CD14-positive monocyte (primary cell): Measurements from ENCODE around the gene DCDC2. TPM values are rescaled to one million over a fixed set of nuclear protein-coding genes. Genes with fewer than 3 reads are reported as not detected.

Experiments
- DNase-seq, 3 donors: peaks; one replicate each; pipeline ENCODE4 v3.0.0-alpha.2; 2011 to 2022
- H2AFZ ChIP-seq: 2 replicates; pipeline ENCODE4 v1.6.0; 2012; ENCODE audit warnings: mild to moderate bottlenecking, low read depth, low read length, inconsistent platforms; ENCODE audit not compliant: insufficient read depth, poor library complexity, severe bottlenecking
- H3K27ac ChIP-seq, 2 donors: 1 replicate in 1 of 2; 2 replicates in 1 of 2; pipeline ENCODE4 v1.5.1; 2012 to 2013; ENCODE audit warnings: low read length in 2 of 2, control low read depth in 1 of 2, inconsistent platforms in 1 of 2, low read depth in 1 of 2, mild to moderate bottlenecking in 1 of 2
- H3K27me3 ChIP-seq, 2 donors: one replicate each; pipeline versions ENCODE4 v1.6.0 to v1.6.1; 2011 to 2013; ENCODE audit warnings: low read length in 2 of 2; ENCODE audit not compliant: control insufficient read depth in 2 of 2, insufficient read depth in 2 of 2
- H3K36me3 ChIP-seq, 2 donors: replicated peaks in 1 of 2; 1 replicate in 1 of 2; 2 replicates in 1 of 2; pipeline versions ENCODE4 v1.5.1 to v1.6.1; 2012 to 2013; ENCODE audit warnings: low read length in 2 of 2, control low read depth in 1 of 2, inconsistent platforms in 1 of 2, mild to moderate bottlenecking in 1 of 2; ENCODE audit not compliant: insufficient read depth in 2 of 2, control insufficient read depth in 1 of 2
- H3K4me1 ChIP-seq, 2 donors: 1 replicate in 1 of 2; 2 replicates in 1 of 2; pipeline versions ENCODE4 v1.5.1 to v1.6.1; 2012 to 2013; ENCODE audit warnings: low read length in 2 of 2, control low read depth in 1 of 2, inconsistent platforms in 1 of 2, mild to moderate bottlenecking in 1 of 2, moderate library complexity in 1 of 2; ENCODE audit not compliant: insufficient read depth in 2 of 2, control insufficient read depth in 1 of 2
- H3K4me2 ChIP-seq: replicated peaks from 2 replicates; pipeline ENCODE3; 2012; ENCODE audit warnings: low read length, moderate library complexity, mild to moderate bottlenecking; ENCODE audit not compliant: poor library complexity, severe bottlenecking; ENCODE audit errors: extremely low read depth
- H3K4me3 ChIP-seq, 3 experiments: fragments of 200-600 bp in 1 of 3; sonication (generic) in 1 of 3; replicated peaks in 1 of 3; 1 replicate in 2 of 3; 2 replicates in 1 of 3; pipeline ENCODE4 v1.5.1; 2011 to 2013; ENCODE audit warnings: low read length in 3 of 3, mild to moderate bottlenecking in 3 of 3, control low read depth in 2 of 3, low read depth in 2 of 3, inconsistent platforms in 1 of 3, moderate library complexity in 1 of 3
- H3K79me2 ChIP-seq: 2 replicates; pipeline ENCODE4 v1.6.0; 2012; ENCODE audit warnings: mild to moderate bottlenecking, control low read depth, inconsistent platforms, low read length, moderate library complexity; ENCODE audit not compliant: insufficient read depth
- H3K9ac ChIP-seq: 2 replicates; pipeline ENCODE4 v1.6.0; 2017; ENCODE audit warnings: low read length, mild to moderate bottlenecking; ENCODE audit not compliant: insufficient read depth, poor library complexity, severe bottlenecking
- H3K9me3 ChIP-seq, 2 donors: replicated peaks in 1 of 2; 1 replicate in 1 of 2; 2 replicates in 1 of 2; pipeline versions ENCODE4 v1.5.1 to v1.6.1; 2012 to 2013; ENCODE audit warnings: low read length in 2 of 2, control low read depth in 1 of 2; ENCODE audit not compliant: control insufficient read depth in 1 of 2, insufficient read depth in 1 of 2
- H4K20me1 ChIP-seq: 2 replicates; pipeline ENCODE4 v1.6.0; 2012; ENCODE audit warnings: mild to moderate bottlenecking, low read length, control low read depth, moderate library complexity; ENCODE audit not compliant: insufficient read depth
- H3K27ac Mint-ChIP-seq, 7 donors: one replicate each; pipeline ENCODE4 v1.8.0; 2020; ENCODE audit warnings: mild to moderate bottlenecking in 7 of 7, mixed read lengths in 7 of 7, moderate library complexity in 6 of 7, inconsistent platforms in 2 of 7
- H3K27me3 Mint-ChIP-seq, 3 donors: one replicate each; pipeline ENCODE4 v1.8.0; 2021 to 2022; ENCODE audit warnings: low read depth in 3 of 3, mild to moderate bottlenecking in 3 of 3, mixed read lengths in 3 of 3, moderate library complexity in 3 of 3, inconsistent platforms in 1 of 3
- H3K36me3 Mint-ChIP-seq, 2 donors: one replicate each; pipeline ENCODE4 v1.8.0; 2020; ENCODE audit warnings: mixed read lengths in 2 of 2, inconsistent platforms in 1 of 2, mild to moderate bottlenecking in 1 of 2
- H3K4me1 Mint-ChIP-seq: one replicate; pipeline ENCODE4 v1.8.0; 2020; ENCODE audit warnings: mild to moderate bottlenecking, mixed read lengths
- H3K4me3 Mint-ChIP-seq, 2 donors: one replicate each; pipeline ENCODE4 v1.8.0; 2020; ENCODE audit warnings: mild to moderate bottlenecking in 2 of 2, mixed read lengths in 2 of 2, moderate library complexity in 1 of 2
- H3K9me3 Mint-ChIP-seq, 7 donors: one replicate each; pipeline ENCODE4 v1.8.0; 2020 to 2022; ENCODE audit warnings: mixed read lengths in 7 of 7, mild to moderate bottlenecking in 6 of 7, moderate library complexity in 6 of 7, inconsistent platforms in 2 of 7
- WGBS: methylation state at CpG from one replicate; pipeline ENCODE4 v1.1.5; 2013; ENCODE audit warnings: missing lambda C conversion rate; ENCODE audit not compliant: insufficient coverage; 5-methylcytosine and 5-hydroxymethylcytosine counted together
- intact Hi-C, 2 donors: fragments of 100-400 bp; cut with micrococcal nuclease; formaldehyde crosslinking; loops; one replicate each; pipeline versions ENCODE4 v1.15.0 to v1.15.1; 2023
- polyA plus RNA-seq, 3 donors: library from polyadenylated mRNA; depleted of rRNA in 1 of 3; unstranded in 2 of 3; stranded (reverse) in 1 of 3; fragments of 300-500 nt in 2 of 3; fragments of >200 nt in 1 of 3; fragmentation: Illumina TruSeq in 2 of 3; gene quantifications; 1 replicate in 2 of 3; 2 replicates in 1 of 3; pipeline ENCODE4 v1.2.3, GENCODE V29; 2012 to 2021
- TF ChIP-seq, protein P1 (sequence below): fragments of 200-600 bp; IDR thresholded peaks from one replicate; pipeline ENCODE4 v1.8.0; 2022; ENCODE audit warnings: antibody characterized with exemption, mild to moderate bottlenecking

DCDC2 gene
- polyA plus RNA-seq, 3 donors, result not detected

DNA sequence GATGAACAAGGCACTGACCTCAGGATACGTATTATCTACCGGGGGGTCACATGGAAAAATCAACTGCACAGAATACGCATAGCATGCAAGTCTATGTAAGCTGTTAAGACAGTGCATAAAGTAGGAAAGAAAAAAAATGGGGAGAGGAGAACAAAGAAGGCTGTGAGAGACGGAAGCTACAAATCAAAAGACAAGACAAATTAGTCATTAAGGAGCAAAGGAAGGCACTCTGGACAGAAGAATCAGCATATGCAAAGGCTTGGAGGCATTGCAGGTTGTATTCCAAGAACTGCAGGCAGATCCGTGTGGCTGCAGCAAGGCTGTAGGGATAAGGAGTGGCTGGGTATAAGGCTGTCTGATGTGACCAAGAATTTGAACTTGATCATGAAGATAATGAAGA, 142.9 kb downstream of the DCDC2 start:
- TF ChIP-seq, protein P1, sequence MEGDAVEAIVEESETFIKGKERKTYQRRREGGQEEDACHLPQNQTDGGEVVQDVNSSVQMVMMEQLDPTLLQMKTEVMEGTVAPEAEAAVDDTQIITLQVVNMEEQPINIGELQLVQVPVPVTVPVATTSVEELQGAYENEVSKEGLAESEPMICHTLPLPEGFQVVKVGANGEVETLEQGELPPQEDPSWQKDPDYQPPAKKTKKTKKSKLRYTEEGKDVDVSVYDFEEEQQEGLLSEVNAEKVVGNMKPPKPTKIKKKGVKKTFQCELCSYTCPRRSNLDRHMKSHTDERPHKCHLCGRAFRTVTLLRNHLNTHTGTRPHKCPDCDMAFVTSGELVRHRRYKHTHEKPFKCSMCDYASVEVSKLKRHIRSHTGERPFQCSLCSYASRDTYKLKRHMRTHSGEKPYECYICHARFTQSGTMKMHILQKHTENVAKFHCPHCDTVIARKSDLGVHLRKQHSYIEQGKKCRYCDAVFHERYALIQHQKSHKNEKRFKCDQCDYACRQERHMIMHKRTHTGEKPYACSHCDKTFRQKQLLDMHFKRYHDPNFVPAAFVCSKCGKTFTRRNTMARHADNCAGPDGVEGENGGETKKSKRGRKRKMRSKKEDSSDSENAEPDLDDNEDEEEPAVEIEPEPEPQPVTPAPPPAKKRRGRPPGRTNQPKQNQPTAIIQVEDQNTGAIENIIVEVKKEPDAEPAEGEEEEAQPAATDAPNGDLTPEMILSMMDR, result no peak
- H3K27ac Mint-ChIP-seq, result no peak overlapping the region
- H3K4me1 Mint-ChIP-seq, result no peaks in the 10 kb centered on the region
- H3K9me3 Mint-ChIP-seq, result no peaks in the 10 kb centered on the region
- no peaks in the 10 kb centered on the region for H3K4me1 ChIP-seq
- H3K79me2 ChIP-seq, result no peaks in the 10 kb centered on the region
- H3K4me2 ChIP-seq, result no peak overlapping the region
- no peaks in the 10 kb centered on the region for H3K36me3 ChIP-seq
- no peak overlapping the region for H3K4me3 ChIP-seq
- peaks cover 0 to 2% (median 2%) of the 10 kb centered on the region in 3 donors for H3K27me3 Mint-ChIP-seq
- H3K27ac ChIP-seq, result no peak overlapping the region
- 70% methylated on average over 3 of the region's 5 CpGs for WGBS
- H2AFZ ChIP-seq, result no peak overlapping the region
- no peaks in the 10 kb centered on the region for H4K20me1 ChIP-seq
- H3K9me3 ChIP-seq, result no peaks in the 10 kb centered on the region
- H3K9ac ChIP-seq, result no peak overlapping the region
- no peak for DNase-seq
- H3K36me3 Mint-ChIP-seq, result no peaks in the 10 kb centered on the region
- intact Hi-C loops, result no loop called here
- no peaks in the 10 kb centered on the region for H3K27me3 ChIP-seq
- H3K4me3 Mint-ChIP-seq, result no peak overlapping the region

DNA sequence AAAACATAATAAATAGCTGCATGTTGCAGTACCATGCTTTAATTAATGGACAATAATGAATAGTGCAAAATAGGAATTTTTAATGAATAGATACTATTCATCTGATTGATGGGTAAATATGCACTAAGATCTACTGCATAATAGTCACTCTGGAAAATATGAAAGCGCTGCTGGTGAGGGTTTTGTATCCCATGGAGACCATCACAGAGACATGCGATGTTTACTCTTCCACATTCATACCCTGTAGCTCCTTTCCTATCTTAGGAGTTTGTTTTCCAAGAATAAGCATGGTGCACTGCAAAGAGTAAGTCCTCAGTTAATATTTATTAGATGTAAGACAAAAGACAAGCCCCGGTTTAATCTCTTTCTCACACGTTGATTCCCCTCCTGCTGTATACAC, 150.4 kb downstream of the DCDC2 start:
- no peaks in the 10 kb centered on the region for H3K36me3 ChIP-seq
- no peak overlapping the region for H3K27ac ChIP-seq
- H3K27me3 ChIP-seq, result no peaks in the 10 kb centered on the region
- H3K27ac Mint-ChIP-seq, result no peak overlapping the region
- no peak overlapping the region for H2AFZ ChIP-seq
- TF ChIP-seq, protein P1, result no peak
- H3K27me3 Mint-ChIP-seq, result peaks cover 0 to 6% (median 2%) of the 10 kb centered on the region in 3 donors
- H3K4me3 ChIP-seq, result no peak overlapping the region
- no peak overlapping the region for H3K4me3 Mint-ChIP-seq
- no peaks in the 10 kb centered on the region for H3K4me1 Mint-ChIP-seq
- H3K9ac ChIP-seq, result no peak overlapping the region
- no peaks in the 10 kb centered on the region for H3K36me3 Mint-ChIP-seq
- no peaks in the 10 kb centered on the region for H3K4me1 ChIP-seq
- intact Hi-C loops, result no loop called here
- no peaks in the 10 kb centered on the region for H3K9me3 ChIP-seq
- no peaks in the 10 kb centered on the region for H4K20me1 ChIP-seq
- DNase-seq, result no peak
- peaks cover 0 to 3% (median 0%) of the 10 kb centered on the region in 7 donors for H3K9me3 Mint-ChIP-seq
- no peaks in the 10 kb centered on the region for H3K79me2 ChIP-seq
- WGBS, result 100% methylated on average over 2 of the region's 4 CpGs
- H3K4me2 ChIP-seq, result no peak overlapping the region
